22Rv1 (cell line): ENCODE results near the gene BDH1.
A peak's percentile ranks its signal among the peaks of the same experiment; 100 is the strongest.

ENCODE experiments used
- H3K27ac ChIP-seq: fragments of 450-650 bp; 2 replicates; pipeline ENCODE4 v1.5.1; 2017
- CTCF ChIP-seq: fragments of 450-650 bp; IDR thresholded peaks from 2 replicates; pipeline ENCODE4 v1.5.1; 2017; ENCODE audit warnings: mild to moderate bottlenecking
- ZFX ChIP-seq: fragments of 450-650 bp; IDR thresholded peaks from 2 replicates; pipeline ENCODE4 v1.6.1; 2017; ENCODE audit warnings: antibody characterized with exemption, borderline replicate concordance

BDH1 gene

GRCh38 chr3:197541756-197542539, 13.8 kb downstream of the BDH1 start:
- TF ChIP-seq CTCF (no peak), ZFX (no peak)
- peak overlapping the region; percentile 88 for H3K27ac ChIP-seq

GRCh38 chr3:197540961-197541377, 14.8 kb downstream of the BDH1 start:
- TF ChIP-seq ZFX (no peak), CTCF (no peak)
- H3K27ac ChIP-seq = peak overlapping the region; percentile 88

- H3K27ac ChIP-seq = peak overlapping the region; percentile 88
- no peak for TF ChIP-seq CTCF
Observed at GRCh38 chr3:197539651-197540051, 16.1 kb downstream of the BDH1 start.

- peak overlapping the region; percentile 26 for H3K27ac ChIP-seq
- TF ChIP-seq ZFX (no peak), CTCF (no peak)
Observed at GRCh38 chr3:197533927-197534725, 21.6 kb downstream of the BDH1 start.

- peak overlapping the region; percentile 26; the same call in 1 of the 2 replicates for H3K27ac ChIP-seq
- TF ChIP-seq CTCF (no peak), ZFX (no peak)
Observed at GRCh38 chr3:197533396-197533795, 22.4 kb downstream of the BDH1 start.

- no peak overlapping the region for H3K27ac ChIP-seq
- no peak for TF ChIP-seq ZFX
- no peak for TF ChIP-seq CTCF
Observed at GRCh38 chr3:197532388-197532787, 23.4 kb downstream of the BDH1 start.

GRCh38 chr3:197528190-197528589, 27.6 kb downstream of the BDH1 start:
- TF ChIP-seq ZFX (no peak), CTCF (no peak)

More at GRCh38 chr3:197528190-197528589, 27.6 kb downstream of the BDH1 start:
- no peak overlapping the region for H3K27ac ChIP-seq
